K562 (cell line): Measurements from ENCODE around the gene NLK. TPM values are rescaled to one million over a fixed set of nuclear protein-coding genes. Genes with fewer than 3 reads are reported as not detected.
A peak's percentile ranks its signal among the peaks of the same experiment; 100 is the strongest.

Experiments used
- BRD9 ChIP-seq: fragments of 450-650 bp; IDR thresholded peaks from 2 replicates; pipeline ENCODE4 v1.6.1; 2018; ENCODE audit warnings: low read depth; ENCODE audit not compliant: partially characterized antibody
- DEAF1 ChIP-seq: fragments of 450-650 bp; formaldehyde crosslinking; IDR thresholded peaks from 2 replicates; pipeline ENCODE4 v1.4.0; 2020; ENCODE audit warnings: mild to moderate bottlenecking, moderate library complexity
- HDAC6 ChIP-seq: IDR thresholded peaks from 2 replicates; pipeline ENCODE4 v1.6.1; 2012; ENCODE audit warnings: low read depth, mild to moderate bottlenecking, control low read depth, inconsistent platforms, low read length, moderate library complexity
- HIVEP1 ChIP-seq: fragments of 250-450 bp; sonication (Bioruptor Pico); IDR thresholded peaks from 2 replicates; pipeline ENCODE4 v1.4.0; 2020; ENCODE audit warnings: mild to moderate bottlenecking
- PHF8 ChIP-seq: fragments of 200-600 bp; sonication (generic); IDR thresholded peaks from 2 replicates; pipeline ENCODE4 v1.6.1; 2012; ENCODE audit warnings: mixed run types, mild to moderate bottlenecking, inconsistent platforms, low read length, moderate library complexity, borderline replicate concordance
- RB1 ChIP-seq: fragments of 450-650 bp; IDR thresholded peaks from 2 replicates; pipeline ENCODE4 v1.6.1; 2017; ENCODE audit warnings: low read depth, mild to moderate bottlenecking
- RBFOX2 ChIP-seq: fragments of 200-400 bp; formaldehyde crosslinking; IDR thresholded peaks from 2 replicates; pipeline ENCODE4 v1.6.1; 2017; ENCODE audit warnings: low read depth, mild to moderate bottlenecking, low read length, moderate library complexity
- ZBTB7A ChIP-seq: IDR thresholded peaks from 2 replicates; pipeline ENCODE4 v1.6.1; 2011; ENCODE audit warnings: low read depth, mild to moderate bottlenecking, low read length, moderate library complexity, borderline replicate concordance; ENCODE audit not compliant: control insufficient read depth
- ZNF518B ChIP-seq: fragments of 250-450 bp; sonication (Bioruptor Pico); IDR thresholded peaks from 2 replicates; pipeline ENCODE4 v1.5.0; 2021; ENCODE audit warnings: mild to moderate bottlenecking, moderate library complexity
- polyA plus RNA-seq, 8 experiments: library from polyadenylated mRNA; depleted of rRNA in 4 of 8; stranded (reverse) in 5 of 8; unstranded in 3 of 8; fragments of >200 nt; fragmentation: Nextera tagmentation in 2 of 8; fragmentation: Illumina TruSeq in 1 of 8; extraction: Ambion mirVana in 2 of 8; extraction: Trizol in 1 of 8; gene quantifications; 2 replicates each; pipeline versions ENCODE4 v1.2.1 to v1.2.3, GENCODE V29; 2011 to 2014; ENCODE audit warnings: inconsistent platforms in 1 of 8, missing spikeins in 1 of 8
- total RNA-seq, 7 experiments: library from RNA; depleted of rRNA in 6 of 7; stranded (reverse); fragments of >200 nt in 6 of 7; fragmentation: Illumina TruSeq in 2 of 7; extraction: Trizol in 2 of 7; gene quantifications; 2 replicates each; pipeline versions ENCODE4 v1.2.1 to v1.2.3, GENCODE V29; 2011 to 2021; ENCODE audit warnings: low replicate concordance in 1 of 7
- TF ChIP-seq, protein P1 (sequence below): fragments of 200-800 bp; sonication (Bioruptor generic); IDR thresholded peaks from 2 replicates; pipeline ENCODE4 v1.6.1; 2017; ENCODE audit warnings: missing genetic modification characterization, missing compliant biosample characterization

The NLK gene
- total and polyA plus RNA-seq, 9 of the 15 experiments (the other 6 are each of a cell fraction or from before 2014, with no cell fraction given), result 10.9 to 59.6 (median 26.7) TPM

DNA sequence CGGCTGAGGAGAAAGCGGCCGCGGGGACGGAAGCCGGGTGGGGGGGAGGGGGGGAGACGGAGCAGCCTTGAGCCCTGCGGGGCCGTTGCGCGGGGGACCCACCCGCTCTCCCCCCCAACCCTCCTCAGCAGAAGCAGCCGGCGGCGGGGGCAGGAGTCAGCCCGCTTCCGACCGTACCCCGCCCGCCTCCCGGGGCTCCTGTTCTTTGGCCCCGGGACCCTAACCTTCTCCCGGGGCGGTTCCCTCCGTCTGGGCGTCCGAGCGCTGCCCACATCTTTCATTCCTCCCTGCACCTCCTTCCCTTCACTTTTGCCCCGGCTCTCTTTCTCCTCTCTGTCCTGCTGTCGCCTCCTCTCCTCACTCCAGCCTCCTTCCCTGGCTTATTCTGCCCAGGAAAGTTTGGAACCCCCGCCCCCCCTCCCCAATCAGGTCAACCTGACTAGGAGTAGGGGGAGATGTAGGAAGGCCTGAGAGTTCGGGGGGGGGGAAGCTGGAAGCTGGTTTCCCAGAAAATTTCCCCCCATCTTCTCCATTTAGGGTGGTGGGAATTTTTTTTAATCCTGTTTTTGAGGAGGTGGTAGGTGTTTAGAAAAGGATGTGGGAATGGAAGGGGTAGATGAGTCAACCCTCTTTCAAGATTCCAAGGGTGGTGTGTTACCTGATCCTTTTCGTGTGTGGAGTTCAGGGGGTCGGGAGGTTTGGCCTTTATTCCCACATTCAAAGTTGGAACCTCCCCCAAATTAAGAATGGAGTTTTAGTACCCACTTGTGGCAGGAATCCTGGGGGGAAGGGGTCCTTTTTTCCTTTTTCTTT lies 427 bp upstream of the NLK start (continued):
- TF ChIP-seq, protein P1, sequence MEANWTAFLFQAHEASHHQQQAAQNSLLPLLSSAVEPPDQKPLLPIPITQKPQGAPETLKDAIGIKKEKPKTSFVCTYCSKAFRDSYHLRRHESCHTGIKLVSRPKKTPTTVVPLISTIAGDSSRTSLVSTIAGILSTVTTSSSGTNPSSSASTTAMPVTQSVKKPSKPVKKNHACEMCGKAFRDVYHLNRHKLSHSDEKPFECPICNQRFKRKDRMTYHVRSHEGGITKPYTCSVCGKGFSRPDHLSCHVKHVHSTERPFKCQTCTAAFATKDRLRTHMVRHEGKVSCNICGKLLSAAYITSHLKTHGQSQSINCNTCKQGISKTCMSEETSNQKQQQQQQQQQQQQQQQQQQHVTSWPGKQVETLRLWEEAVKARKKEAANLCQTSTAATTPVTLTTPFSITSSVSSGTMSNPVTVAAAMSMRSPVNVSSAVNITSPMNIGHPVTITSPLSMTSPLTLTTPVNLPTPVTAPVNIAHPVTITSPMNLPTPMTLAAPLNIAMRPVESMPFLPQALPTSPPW, result peak; percentile 81
- TF ChIP-seq RB1 (0 out of 2 replicates have a peak, but pooled peaks have one; percentile 1), BRD9 (no peak), HIVEP1 (CRISPR knock-in tag) (no peak), ZBTB7A (no peak), RBFOX2 (peak; percentile 45), ZNF518B (CRISPR knock-in tag) (no peak), HDAC6 (no peak), DEAF1 (CRISPR knock-in tag) (no peak), PHF8 (peak; percentile 29; the same call in 1 of the 2 replicates)
